ENCODE measurements around the gene NEUROG1. TPM values are rescaled to one million over a fixed set of nuclear protein-coding genes. Genes with fewer than 3 reads are reported as not detected.
A peak's percentile ranks its signal among the peaks of the same experiment; 100 is the strongest.

The NEUROG1 gene
- total RNA-seq, 1 experiment from 2014 or later = not detected

DNA sequence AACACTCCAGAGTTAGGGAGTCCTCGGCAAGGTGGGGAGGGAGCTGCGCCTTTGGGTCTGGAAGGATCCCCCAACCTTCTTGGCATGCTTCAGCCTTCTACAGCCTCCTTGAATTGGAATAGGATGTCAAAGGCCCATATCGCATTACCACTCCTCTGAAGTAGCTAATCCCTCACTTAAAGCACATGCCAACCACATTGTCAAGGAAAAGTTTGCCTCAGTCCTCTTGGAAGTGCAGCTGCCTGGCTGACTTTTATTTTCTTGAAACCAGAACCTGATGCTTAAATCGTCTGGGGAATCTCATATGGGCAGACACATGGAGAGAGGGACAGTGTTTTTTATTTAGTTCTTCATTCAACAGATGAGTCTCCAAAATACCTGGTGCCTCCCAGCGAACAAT, 28.6 kb upstream of the NEUROG1 start:
- no peak for DNase-seq (ENCODE audit: low read depth)

- no peak for DNase-seq (ENCODE audit: low read depth)
Observed at GRCh38 chr5:135561266-135561665, 25.5 kb upstream of the NEUROG1 start.

DNA sequence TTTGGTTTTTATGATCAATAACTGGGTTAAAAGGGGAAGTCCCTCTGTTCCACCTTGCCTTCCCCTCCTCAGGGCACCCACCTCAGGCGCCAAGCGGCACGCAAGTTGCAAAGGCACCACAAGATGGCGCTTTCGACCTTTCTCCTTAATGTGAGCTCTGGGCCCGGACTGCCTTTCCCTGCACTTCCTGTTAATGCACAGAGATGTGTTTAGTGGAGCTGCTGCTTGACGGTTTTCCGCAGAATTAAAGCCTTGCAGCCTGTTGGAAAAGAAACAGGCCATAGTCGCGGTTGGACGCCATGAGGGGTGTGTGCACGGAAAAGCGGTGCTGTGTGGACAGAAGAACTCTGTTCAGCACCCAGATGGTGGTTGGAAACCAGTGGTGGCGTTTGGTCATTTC, 25.1 kb upstream of the NEUROG1 start:
- DNase-seq (ENCODE audit: low read depth) = peak; percentile 67

DNA sequence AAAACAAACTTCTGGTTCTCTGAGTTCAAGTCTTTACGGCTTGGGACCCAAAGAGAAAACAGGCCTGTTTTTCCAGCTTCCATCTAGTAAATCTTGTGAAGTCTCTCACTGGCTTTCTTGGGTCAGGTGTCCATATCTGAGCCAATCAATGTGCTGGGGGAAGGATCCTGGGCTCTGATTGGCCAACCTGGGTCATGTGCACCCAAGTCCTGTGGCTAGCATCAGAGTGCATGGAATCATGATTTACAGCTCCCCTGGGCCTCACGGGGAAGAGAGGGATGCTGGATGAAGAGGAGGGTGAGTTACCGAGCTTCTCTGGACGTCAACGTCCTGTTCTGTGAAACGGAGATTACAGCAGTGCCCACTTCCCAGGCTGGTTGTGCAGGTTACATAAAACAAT, 23.6 kb upstream of the NEUROG1 start:
- DNase-seq (ENCODE audit: low read depth) = peak; percentile 64

DNA sequence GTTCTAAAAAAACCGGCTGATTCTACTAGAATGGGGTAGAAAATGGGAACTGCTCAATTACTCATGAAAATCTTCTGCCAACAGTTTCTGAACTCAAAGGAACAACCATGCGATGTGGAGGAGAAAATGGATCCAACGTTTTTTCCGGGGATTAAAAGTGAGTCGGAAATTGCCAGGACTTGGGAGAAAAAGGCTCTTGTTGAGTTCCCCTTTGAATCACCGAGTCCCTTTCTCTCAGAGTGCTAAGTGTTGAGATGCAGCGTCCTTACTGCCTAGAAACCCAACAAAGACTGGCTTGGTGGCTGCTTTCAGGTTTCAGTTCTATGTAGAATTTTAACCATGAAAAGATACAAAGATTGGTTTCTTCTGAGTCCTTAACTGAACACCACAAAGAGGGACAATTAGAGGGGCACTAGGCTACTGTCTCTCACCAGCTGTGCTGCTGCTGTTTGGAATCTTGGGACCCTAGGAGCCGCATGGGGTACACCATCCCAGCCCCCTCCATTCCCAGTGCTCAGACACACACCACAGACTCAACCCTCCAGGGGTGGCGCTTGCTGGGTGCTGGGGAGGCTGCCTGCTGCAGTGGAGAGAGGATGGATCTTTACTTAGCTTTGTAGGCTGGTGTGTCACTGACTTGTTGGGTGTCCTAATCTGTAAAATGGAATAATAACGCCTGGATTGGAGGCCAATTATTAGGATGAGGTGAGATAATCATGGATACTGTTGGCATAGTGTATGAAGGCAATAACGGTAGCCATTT, 21.5 kb upstream of the NEUROG1 start:
- no peak for DNase-seq (ENCODE audit: low read depth)

GRCh38 chr5:135556620-135557019, 20.9 kb upstream of the NEUROG1 start:
- DNase-seq (ENCODE audit: low read depth) = no peak

DNA sequence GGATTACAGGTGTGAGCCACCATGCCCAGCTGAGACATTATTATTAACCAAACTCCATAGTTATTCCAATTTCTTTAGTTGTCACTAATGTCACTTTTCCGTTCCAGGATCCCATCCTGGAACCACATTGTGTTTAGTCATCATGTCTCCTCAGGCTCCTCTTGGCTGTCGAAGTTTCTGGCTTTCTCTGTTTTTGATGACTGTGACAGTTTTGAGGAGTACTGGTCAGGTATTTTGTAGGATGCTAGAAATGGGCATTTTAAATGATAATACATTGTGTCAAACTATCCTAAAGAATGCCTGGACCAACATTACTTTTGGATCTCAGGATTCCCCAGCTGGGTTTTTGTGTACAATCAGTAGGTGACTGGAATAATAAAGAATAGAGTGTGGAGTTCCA, 19.8 kb upstream of the NEUROG1 start:
- DNase-seq (ENCODE audit: low read depth) = no peak

DNA sequence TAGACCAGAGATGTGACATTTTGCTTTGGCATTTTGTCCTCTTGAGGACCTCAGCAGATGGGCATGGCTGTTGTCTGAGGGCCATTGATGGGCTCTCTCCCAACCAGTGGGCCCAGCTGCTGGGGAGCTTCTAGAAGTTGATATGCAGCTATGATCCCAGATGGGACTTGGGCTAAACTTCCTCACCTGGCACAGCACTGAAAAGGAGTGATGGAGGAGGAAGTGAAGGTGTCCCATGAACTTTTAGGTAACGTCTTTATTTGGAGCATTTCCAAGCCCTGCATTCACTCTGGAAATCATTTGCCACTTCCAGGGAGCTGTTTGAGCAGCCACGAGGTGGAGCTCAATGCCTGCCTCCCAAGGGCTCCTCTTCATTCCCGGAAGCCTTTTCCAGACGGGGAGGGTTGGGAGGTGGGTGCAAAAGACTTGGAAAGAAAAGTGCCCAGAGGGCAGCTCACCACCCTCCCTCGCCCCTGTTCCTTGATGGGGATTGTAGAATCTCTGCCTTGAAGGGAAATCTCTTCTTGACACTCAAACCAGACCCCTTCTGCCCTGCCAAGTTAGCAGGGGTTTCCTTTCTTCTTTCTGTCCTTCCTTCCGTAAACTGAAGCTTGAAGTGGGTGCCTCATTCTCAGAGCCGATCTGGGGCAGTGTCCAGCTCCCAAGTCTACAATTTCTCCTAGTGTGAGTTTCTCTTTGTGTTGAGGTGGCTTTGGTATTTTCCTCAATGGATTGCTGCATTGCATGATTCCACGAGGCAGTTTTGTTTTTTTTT, 18.1 kb upstream of the NEUROG1 start:
- DNase-seq (ENCODE audit: low read depth) = peak; percentile 40

DNA sequence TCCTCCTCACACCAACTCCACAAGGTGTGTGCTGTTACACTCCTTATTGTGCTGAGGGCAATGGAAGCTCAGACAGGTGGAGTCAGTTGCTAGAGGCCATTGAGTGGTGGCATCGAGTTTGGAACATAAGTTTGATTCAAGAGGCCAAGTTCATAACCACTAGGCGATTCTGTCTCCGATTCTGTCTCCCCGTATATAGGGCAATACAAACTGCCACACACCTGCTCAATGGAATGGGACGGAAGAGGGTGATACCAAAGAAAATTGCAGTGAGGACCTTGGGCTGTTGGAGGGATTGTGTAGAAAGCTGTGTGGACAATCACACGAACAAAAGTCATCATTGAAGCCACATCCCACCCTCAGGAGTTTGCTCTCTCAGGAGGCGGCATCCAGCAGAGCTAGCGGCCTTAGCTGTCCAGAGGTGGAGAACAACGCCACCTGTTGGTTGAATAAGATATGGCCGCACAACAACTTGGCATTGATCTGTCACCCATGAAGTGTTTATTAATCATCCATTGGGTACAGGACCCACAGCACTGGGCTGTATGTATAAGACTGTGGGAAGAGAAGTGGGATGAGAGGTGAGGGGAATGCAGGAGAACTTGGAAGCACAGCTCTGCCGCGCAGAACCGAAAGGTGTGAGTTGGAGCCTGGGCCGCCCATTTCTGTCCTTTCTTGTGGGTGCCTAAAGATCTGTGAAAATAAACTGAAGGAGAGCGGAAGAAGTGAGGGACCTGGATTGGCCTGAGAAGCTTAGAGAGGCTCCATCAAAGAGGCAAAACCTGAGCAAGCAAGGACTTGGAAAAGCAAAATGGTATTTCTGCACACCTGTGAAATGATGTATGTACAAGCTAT, 16.1 kb upstream of the NEUROG1 start:
- DNase-seq (ENCODE audit: low read depth) = peak; percentile 60

GRCh38 chr5:135549413-135549812, 13.6 kb upstream of the NEUROG1 start:
- no peak for DNase-seq (ENCODE audit: low read depth)

DNA sequence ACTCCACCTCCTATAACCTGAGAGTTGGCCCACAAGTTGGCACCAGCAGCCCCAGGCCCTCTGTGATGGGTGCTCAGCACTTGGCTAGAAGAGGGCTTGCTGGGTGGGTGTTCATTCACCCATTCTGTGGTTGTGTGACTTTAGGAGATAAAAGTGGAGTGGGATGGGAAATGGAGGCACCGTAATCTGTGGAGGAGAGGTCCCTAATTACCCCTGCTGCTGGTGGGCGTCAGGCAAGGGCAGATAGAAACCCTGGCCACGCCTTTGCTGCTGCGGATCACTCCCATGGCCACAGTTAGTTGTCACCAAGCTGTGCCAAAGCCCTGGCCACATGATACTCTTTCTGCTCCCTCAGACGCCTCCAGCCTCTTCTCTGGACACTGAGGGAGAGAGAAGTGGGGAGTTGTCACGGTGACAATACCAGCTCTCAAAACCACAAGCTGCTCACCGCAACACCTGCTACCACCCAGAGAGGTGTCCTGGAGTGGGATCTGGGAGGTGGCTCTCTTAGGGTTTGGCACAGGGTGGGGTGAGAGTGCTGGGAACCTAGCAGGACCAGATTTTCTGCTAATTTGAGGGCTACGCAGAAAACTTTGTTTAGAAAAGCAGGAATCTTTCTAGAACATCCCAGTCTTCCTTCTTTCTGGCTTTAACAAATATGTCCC, 12.0 kb upstream of the NEUROG1 start:
- no peak for DNase-seq (ENCODE audit: low read depth)

DNA sequence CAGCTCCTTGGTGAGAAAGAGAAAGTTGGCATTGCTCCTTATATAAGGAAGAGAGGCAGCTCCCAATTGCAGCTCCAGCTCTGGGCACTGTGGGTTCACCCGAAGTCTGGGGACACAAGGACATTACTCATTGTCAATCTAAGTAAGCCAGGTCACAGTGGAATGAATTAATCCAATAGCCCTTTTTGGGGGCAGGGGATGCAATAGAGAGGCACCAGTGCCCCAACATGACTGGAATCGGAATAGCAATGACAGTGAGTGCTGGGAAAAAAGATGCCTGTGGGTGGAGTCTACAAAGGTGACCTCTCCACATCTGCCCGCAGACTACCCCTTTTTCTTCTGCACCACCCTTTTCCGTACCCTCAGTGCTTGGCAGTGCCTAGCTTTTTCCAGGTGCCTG, 11.1 kb upstream of the NEUROG1 start:
- DNase-seq (ENCODE audit: low read depth) = no peak

- DNase-seq (ENCODE audit: low read depth) = no peak
Observed at GRCh38 chr5:135546101-135546500, 10.3 kb upstream of the NEUROG1 start.

DNA sequence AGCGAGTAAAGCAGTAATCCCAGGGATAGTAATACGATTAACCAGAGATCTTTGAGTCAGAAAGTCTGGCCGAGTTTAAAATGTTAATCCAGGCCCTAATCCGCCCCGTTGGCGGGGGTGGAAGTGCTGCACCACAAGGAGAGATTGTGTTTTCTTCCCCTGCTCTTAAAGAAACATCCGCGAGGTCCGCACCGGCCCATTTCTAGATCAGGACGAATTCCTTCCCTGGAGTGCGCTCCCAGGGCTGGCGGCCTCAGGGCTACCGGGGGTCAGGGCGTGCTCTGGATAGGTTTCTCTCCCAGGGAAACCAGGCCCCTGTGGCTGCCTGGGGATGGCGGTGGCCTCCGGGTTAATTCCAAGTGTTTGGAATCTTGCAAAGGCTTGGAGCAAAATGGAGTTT, 9.3 kb upstream of the NEUROG1 start:
- no peak for DNase-seq (ENCODE audit: low read depth)

GRCh38 chr5:135543485-135544304, 7.9 kb upstream of the NEUROG1 start:
- no peak for DNase-seq (ENCODE audit: low read depth)

DNA sequence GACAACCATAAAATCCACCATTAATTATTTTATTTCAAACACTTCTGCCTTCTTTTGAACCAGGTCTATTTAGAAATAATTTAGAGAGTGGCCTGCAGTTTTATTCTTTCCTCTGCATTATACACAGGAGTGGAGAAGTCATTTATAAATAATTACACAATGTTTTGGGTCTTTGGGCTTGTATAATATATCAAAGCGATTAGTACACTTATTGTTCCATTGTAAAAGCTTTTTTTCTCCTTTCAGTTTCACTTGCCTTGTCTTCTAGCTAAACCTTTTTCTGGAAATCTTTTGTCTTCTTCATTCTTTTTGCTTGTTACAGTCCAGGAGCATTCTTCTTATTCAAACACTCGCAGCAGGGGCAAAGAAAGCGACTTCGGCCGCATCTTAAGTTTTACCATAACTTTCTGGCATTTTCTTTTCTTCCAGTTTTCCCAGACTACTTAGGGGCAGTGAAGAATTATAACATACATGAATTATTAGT, 7.3 kb upstream of the NEUROG1 start:
- no peak for DNase-seq (ENCODE audit: low read depth)

DNA sequence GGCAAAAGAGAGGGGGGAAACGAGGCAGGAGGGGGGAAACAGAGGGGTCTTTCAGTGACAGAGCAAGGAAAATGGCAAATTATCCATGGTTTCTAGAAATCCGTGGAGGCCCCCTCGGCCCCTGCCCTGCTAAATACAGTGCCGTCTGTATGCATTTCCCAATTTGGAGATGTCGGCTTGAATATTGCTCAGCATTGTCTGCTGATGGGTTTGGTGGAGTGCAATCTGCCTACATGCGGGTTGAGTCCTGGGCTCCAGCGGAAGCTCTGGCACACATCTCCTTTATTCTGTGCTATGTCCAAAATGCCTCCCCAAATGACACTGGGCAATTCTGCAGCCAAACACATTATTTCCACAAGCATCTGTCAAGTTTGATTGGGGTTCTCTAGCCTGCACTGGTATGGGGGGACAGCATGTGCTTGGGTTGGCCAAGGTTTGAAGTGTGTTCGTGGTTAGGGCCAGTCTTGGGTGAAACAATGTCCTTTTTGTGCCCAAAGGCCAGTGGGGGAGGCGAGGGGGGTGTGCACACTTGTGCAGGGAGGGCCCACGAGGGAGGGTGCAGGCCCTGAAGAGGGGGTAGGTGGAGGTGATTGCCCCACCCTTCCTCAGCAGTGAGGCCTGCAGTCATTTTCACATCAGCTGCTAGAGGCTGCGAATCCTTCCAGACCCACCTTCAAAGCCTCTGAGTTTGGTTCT, 6.2 kb upstream of the NEUROG1 start:
- no peak for DNase-seq (ENCODE audit: low read depth)

GRCh38 chr5:135539430-135540005, 3.8 kb upstream of the NEUROG1 start:
- no peak for DNase-seq (ENCODE audit: low read depth)

- no peak for DNase-seq (ENCODE audit: low read depth)
Observed at GRCh38 chr5:135538261-135538660, 2.5 kb upstream of the NEUROG1 start.

DNA sequence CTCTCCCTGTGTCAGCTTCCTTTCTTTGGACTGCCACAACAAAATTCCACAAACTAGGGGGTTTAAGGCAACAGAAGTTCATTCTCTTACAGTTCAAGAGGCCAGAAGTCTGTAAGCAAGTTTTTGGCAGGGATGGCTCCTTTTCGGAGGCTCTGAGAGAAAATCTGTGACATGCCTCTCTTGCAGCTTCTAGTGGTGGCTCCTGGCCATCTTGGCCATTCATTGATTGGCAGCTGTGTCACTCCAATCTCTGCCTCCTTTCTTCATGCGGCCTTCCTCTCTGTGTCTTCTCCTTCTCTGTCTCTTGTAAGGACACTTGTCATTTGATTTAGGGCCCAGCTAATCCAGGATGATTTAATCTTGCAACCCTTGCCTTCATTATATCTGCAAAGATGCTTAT, 2.0 kb upstream of the NEUROG1 start:
- DNase-seq (ENCODE audit: low read depth) = no peak

Data from RPMI7951 (cell line).